H1 (cell line): ENCODE measurements around the gene CACNA2D3. TPM values are rescaled to one million over a fixed set of nuclear protein-coding genes. Genes with fewer than 3 reads are reported as not detected.

ENCODE experiments used
- CHD7 ChIP-seq: fragments of 300-600 bp; sonication (generic); IDR thresholded peaks from 2 replicates; pipeline ENCODE4 v1.7.1; 2012; ENCODE audit warnings: low read length, moderate library complexity, mild to moderate bottlenecking, inconsistent platforms; ENCODE audit not compliant: insufficient replicate concordance
- polyA plus RNA-seq, 7 experiments: library from polyadenylated mRNA; depleted of rRNA in 3 of 7; stranded (reverse) in 5 of 7; unstranded in 2 of 7; fragments of >200 nt in 5 of 7; fragments of 200-250 nt in 2 of 7; gene quantifications; 1 replicate in 5 of 7; 2 replicates in 1 of 7; 4 replicates in 1 of 7; pipeline versions ENCODE4 v1.2.1 to v1.2.3, GENCODE V29; 2011 to 2013; ENCODE audit warnings: missing spikeins in 2 of 7, mixed read lengths in 2 of 7
- total RNA-seq: library from RNA; stranded (reverse); fragmentation: NEBNext Ultra II Directional; extraction: Animal tissue kit (Norgen Biotek cat#: 25700); gene quantifications from 2 replicates; pipeline ENCODE4 v1.2.1, GENCODE V29; 2021

CACNA2D3 gene
- total and polyA plus RNA-seq, 2 of the 8 experiments (the other 6 are each of a cell fraction or from before 2014, with no cell fraction given): 1.5 to 1.8 TPM

GRCh38 chr3:54073386-54073785 is 49.0 kb upstream of the CACNA2D3 start (continued):
- TF ChIP-seq CHD7: no peak
